Thoracic aorta (tissue), 2 donors: ENCODE data around the gene SGMS1. TPM values are rescaled to one million over a fixed set of nuclear protein-coding genes. Genes with fewer than 3 reads are reported as not detected.

Experiments
- ATAC-seq: fragments of 150-250 bp; one replicate; pipeline ENCODE4 v1.8.0; 2017; ENCODE audit warnings: low read depth; ENCODE audit not compliant: insufficient number of reproducible peaks, low FRiP score
- DNase-seq: peaks from one replicate; pipeline ENCODE4 v3.0.0-alpha.2; 2020; ENCODE audit warnings: low spot score
- H3K27ac ChIP-seq, 2 donors: fragments of 200-600 bp; sonication (generic); 1 replicate in 1 of 2; 2 replicates in 1 of 2; pipeline ENCODE4 v1.5.1; 2016; ENCODE audit warnings: mild to moderate bottlenecking in 2 of 2, moderate library complexity in 2 of 2
- H3K27me3 ChIP-seq: fragments of 200-600 bp; sonication (generic); replicated peaks from 2 replicates; pipeline ENCODE4 v1.6.0; 2016; ENCODE audit warnings: mild to moderate bottlenecking; ENCODE audit not compliant: insufficient read depth
- H3K36me3 ChIP-seq: fragments of 200-600 bp; sonication (generic); one replicate; pipeline ENCODE4 v1.5.1; 2016
- H3K4me1 ChIP-seq, 2 donors: fragments of 200-600 bp; sonication (generic); 1 replicate in 1 of 2; 2 replicates in 1 of 2; pipeline versions ENCODE4 v1.5.1 to v1.6.0; 2016; ENCODE audit warnings: low read depth in 2 of 2, mild to moderate bottlenecking in 1 of 2; ENCODE audit not compliant: control insufficient read depth in 1 of 2
- H3K4me3 ChIP-seq: fragments of 200-600 bp; sonication (generic); 2 replicates; pipeline ENCODE4 v1.5.1; 2016; ENCODE audit warnings: mild to moderate bottlenecking
- H3K9me3 ChIP-seq: fragments of 200-600 bp; sonication (generic); 2 replicates; pipeline ENCODE4 v1.5.1; 2016
- total RNA-seq, 2 donors: library from RNA; depleted of rRNA; stranded (reverse); fragments of >200 nt; gene quantifications; one replicate each; pipeline versions ENCODE4 v1.1.0 to v1.2.3, GENCODE V29; 2016
- TF ChIP-seq, protein P1 (sequence below): fragments of 200-600 bp; sonication (generic); IDR thresholded peaks from one replicate; pipeline ENCODE4 v1.5.1; 2019; ENCODE audit warnings: antibody characterized with exemption

Gene SGMS1
- total RNA-seq, 2 donors from 2014 or later, result 60.5 to 92.3 TPM

DNA sequence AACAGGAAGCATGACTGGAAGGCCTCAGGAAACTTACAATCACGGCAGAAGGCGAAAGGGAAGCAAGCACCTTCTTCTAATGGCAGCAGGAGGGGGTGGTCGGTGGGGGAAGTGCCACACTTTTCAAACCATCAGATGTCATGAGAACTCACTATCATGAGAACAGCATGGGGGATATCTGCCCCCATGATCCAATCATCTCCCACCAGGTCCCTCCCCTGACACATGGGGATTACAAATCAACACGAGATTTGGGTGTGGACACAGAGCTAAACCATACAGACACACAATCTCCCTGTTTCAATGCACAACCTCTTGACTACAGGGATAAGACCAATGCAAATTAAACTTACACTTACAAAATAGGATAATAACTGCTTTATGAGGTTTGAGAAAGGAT, 97.6 kb downstream of the SGMS1 start:
- Histone ChIP-seq H3K4me1 (no peaks in the 10 kb centered on the region), H3K36me3 (no peaks in the 10 kb centered on the region), H3K4me3 (no peak overlapping the region), H3K27me3 (no peaks in the 10 kb centered on the region), H3K27ac (no peak overlapping the region), H3K9me3 (no peaks in the 10 kb centered on the region)
- no peak for ATAC-seq
- no peak for DNase-seq
- TF ChIP-seq, protein P1, sequence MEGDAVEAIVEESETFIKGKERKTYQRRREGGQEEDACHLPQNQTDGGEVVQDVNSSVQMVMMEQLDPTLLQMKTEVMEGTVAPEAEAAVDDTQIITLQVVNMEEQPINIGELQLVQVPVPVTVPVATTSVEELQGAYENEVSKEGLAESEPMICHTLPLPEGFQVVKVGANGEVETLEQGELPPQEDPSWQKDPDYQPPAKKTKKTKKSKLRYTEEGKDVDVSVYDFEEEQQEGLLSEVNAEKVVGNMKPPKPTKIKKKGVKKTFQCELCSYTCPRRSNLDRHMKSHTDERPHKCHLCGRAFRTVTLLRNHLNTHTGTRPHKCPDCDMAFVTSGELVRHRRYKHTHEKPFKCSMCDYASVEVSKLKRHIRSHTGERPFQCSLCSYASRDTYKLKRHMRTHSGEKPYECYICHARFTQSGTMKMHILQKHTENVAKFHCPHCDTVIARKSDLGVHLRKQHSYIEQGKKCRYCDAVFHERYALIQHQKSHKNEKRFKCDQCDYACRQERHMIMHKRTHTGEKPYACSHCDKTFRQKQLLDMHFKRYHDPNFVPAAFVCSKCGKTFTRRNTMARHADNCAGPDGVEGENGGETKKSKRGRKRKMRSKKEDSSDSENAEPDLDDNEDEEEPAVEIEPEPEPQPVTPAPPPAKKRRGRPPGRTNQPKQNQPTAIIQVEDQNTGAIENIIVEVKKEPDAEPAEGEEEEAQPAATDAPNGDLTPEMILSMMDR, result no peak

DNA sequence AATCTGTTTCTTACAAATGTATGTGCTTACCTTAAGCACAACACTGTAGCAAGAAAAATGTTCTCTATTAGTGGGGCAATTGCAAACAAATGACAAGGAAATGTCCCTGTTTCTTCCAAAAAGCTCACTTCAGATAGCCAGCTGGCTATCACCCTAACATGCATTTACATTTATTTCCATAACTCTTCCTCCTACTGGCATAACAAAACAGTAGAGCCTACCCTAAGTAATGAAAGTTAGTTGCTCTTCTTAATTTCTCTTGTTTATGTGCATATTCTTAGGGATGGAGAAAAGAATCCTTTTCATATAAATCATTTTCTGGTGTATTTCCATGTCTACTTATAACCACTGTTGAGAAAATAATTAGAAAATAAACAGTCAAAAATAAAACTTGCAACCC, 100.4 kb downstream of the SGMS1 start:
- Histone ChIP-seq H3K27ac (no peak overlapping the region), H3K9me3 (no peaks in the 10 kb centered on the region), H3K4me1 (no peaks in the 10 kb centered on the region), H3K27me3 (no peaks in the 10 kb centered on the region), H3K4me3 (no peak overlapping the region), H3K36me3 (no peaks in the 10 kb centered on the region)
- no peak for DNase-seq
- TF ChIP-seq, protein P1, result no peak
- ATAC-seq, result no peak

DNA sequence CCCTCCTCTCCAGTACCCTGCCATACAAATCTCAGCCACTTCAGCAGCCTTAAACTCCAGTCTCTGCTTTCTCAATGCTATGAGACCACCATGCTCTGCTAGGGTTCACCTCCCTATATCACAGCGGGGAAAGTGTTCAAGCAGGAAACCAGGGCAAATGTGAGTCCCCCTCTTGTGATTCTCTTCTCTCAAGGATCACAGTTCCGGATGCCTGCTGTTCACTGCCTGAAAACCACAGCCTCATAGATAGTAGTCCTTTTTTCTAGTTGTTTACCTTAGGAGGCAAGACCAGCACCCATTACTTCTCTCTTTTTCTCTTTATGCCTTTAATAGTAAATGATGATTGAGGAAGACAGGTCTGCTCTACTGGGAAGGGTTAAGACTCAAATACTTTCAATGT, 100.8 kb downstream of the SGMS1 start:
- TF ChIP-seq, protein P1, result no peak
- no peak for ATAC-seq
- H3K9me3 ChIP-seq, result no peaks in the 10 kb centered on the region
- DNase-seq, result no peak
- H3K4me1 ChIP-seq, result no peaks in the 10 kb centered on the region
- no peak overlapping the region for H3K27ac ChIP-seq
- no peaks in the 10 kb centered on the region for H3K27me3 ChIP-seq
- H3K4me3 ChIP-seq, result no peak overlapping the region
- no peaks in the 10 kb centered on the region for H3K36me3 ChIP-seq

DNA sequence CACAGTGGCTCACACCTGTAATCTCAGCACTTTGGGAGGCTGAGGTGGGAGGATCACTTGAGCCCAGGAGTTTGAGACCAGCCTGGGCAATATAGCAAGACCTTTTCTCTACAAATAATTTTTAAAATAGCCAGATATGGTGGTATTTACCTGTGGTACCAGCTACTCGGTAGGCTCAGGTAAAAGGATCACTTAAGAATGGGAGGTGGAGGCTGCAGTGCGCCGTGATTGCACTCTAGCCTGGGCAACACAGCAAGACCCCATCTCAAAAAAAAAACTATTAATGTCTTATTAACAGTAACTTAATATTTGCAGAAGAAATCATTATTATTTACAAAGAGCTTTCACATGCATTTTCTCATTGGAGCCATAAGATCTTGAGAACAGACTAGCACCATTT, 103.6 kb downstream of the SGMS1 start:
- H3K4me1 ChIP-seq, result peaks cover 0 to 5% of the 10 kb centered on the region in 2 donors
- DNase-seq, result no peak
- H3K4me3 ChIP-seq, result no peak overlapping the region
- no peak overlapping the region for H3K27ac ChIP-seq
- no peaks in the 10 kb centered on the region for H3K36me3 ChIP-seq
- TF ChIP-seq, protein P1, result no peak
- no peaks in the 10 kb centered on the region for H3K27me3 ChIP-seq
- ATAC-seq, result no peak
- H3K9me3 ChIP-seq, result no peaks in the 10 kb centered on the region

DNA sequence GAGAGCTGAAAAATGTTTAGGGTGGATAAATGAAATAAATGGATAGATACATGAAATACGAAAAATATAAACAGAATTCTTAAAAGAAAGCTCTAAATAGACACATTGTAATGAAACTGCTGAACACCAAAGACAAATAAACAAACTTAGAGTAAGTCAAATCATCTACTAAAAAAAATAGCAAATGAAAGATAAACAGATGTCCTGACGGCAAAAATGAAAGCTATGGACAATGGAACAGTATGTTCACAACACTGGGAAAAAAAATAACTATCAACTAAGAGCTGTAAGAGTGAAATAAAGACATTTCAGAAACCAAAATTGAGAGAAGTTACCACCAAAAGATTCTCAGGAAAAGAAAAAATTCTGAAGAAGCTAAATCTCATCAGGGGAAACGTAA, 106.1 kb downstream of the SGMS1 start:
- Histone ChIP-seq H3K36me3 (no peaks in the 10 kb centered on the region), H3K9me3 (no peaks in the 10 kb centered on the region), H3K27ac (no peak overlapping the region), H3K4me1 (peaks cover 3 to 15% of the 10 kb centered on the region in 2 donors), H3K4me3 (no peak overlapping the region), H3K27me3 (no peaks in the 10 kb centered on the region)
- DNase-seq (no peak), ATAC-seq (no peak)
- TF ChIP-seq, protein P1, result no peak
